Activated gamma-delta T cell treated with anti-CD3 and anti-CD28 coated beads, Interleukin-2, amount 50 U/mL, for 16 hours (primary cell): ENCODE data around the gene MTM1.

ENCODE experiments used
- DNase-seq: peaks from one replicate; pipeline ENCODE4 v3.0.0-alpha.2; 2020; ENCODE audit warnings: low read depth

The MTM1 gene

DNA sequence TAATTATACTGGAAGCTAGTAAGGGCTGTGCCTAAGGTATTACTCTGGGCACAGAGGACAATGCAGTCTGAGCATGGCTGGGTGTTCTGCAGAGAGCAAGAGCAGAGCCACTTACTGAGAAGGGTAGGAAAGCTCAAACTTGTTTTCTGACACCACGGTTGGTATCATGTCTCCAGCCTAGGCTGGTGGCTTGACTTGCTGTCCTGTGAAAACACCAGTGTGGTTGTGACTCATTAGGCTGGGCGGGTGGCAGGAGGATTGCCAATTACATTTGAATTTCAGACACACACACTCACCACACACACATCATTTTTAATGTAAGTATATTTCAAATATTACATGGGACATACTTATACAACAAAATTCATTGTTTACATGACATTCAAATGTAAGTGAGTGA lies 19.7 kb upstream of the MTM1 start:
- no peak for DNase-seq

DNA sequence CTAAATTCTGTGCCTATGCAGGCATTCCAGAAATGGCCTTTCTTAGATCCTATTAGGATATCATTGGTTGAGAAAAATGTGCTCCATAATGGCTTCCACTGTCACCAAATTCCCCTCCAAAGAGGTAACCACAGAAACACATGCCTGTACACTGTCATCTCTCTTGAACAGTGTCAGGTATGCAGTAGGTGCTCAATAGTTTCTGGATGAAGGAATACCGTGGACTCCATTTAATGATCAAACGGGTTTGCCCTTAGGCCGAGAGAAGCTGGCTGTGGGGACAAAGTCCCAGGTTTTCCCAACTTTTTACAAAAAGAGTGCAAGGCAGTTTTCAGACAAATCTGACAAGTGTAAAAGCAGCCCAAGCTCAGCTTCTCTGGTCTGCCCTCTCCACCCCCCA lies 16.5 kb upstream of the MTM1 start:
- no peak for DNase-seq

DNA sequence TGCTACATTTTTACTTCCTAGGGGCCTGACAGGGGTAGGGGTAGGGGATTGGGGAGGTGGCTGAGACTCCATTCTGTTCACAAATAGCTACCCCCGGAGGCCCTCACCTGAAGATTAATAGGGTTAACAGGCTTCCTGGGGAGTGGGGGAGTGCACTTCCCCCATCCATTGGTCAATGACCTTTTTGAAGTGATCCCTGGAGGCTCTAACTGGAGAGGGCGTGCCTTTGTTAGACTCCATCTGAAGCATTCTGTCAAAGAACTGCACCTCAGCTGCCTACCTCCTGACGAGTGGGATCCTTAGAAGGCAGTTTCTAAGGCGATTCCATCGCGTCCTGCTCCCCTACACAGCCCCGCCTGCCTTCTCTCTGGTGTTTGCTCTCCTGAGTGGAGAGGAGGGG lies 10.0 kb upstream of the MTM1 start:
- DNase-seq = no peak

DNA sequence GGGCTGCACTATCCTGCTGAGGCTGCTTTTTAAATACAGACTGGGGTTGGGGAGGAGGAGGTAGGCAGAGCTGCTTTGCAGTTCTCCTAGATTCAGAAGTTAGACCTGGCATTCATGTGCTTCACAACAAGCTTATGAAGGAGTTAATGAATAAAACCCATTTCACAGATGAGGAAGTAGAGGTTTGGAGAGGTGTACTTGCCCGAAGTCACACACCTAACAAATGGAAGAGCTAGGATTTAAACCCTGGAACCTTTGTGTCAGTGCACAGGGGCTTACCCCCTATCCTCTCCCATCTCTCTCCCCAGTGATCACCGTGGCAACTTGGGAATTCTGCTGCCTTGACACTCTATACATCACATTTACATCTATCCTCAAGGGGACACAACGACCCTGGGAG lies 3.6 kb upstream of the MTM1 start:
- DNase-seq = no peak

DNA sequence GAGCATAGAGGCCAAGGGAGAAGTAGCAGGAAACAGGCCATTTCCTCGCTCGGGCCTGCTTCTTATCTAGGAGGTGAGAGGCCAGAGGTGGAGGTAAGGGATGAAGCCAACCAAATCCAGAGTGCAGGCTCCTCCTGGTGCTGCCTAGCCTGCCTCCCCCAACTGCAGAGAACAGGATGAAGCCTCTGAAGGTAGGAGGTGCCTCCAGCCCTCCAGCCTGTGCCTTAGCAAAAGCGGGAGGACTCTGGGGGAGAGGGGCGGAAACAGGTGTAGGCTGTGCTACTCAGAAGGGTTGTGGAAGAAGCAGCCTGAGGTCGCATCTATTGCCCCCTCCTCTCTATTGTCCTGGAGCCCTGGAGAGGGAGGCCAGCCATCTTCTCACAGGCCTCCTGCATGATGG lies 2.9 kb upstream of the MTM1 start:
- no peak for DNase-seq

DNA sequence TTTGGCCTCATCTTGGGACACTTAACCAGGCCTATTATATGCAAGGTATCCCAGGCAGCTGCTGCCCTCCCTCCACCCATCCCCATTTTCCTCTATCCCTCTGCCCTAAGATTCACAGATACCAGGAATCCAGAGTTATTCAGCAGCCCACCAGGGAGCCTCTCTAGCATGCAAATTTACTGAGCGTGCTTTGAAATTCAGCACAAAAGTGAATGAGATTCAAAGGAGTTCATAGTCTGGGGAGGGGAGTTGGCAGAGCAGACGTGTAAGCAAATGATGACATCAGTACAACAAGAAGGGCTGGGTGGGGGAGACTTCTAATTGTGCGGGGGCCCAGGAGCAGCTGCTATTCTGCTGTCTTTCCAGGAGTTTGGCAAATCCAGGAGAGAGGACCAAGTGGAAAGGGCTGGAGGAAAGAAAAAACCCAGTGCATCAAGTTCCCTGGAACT lies 1.7 kb upstream of the MTM1 start:
- DNase-seq = no peak

DNA sequence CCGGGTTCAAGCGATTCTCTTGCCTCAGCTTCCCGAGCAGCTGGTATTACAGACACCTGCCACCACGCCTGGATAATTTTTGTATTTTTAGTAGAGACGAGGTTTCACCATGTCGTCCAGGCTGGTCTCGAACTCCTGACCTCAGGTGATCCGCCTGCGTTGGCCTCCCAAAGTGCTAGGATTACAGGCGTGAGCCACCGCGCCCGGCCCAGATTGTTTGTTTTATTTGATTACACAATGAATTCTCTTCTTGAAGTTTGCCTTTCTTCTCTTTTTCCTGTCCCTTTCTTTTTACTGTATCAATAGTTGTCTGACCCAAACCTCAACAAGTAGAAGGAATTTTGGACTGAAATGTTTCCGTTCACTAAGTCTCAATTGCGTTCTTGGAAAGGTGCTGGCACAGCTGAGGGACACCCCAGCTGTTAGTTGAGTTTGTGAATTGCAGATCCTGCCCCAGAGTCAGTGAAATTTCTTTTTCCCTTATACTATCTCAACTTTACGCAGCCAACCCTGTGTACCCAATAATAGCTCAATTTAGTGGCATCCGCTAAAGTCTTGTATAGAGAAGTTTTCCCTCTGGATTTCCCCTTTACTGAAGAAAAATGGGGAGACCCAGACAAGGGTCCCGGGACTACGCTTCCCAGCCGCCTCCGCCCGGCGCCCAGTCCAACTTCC lies 639 bp upstream of the MTM1 start:
- no peak for DNase-seq

DNA sequence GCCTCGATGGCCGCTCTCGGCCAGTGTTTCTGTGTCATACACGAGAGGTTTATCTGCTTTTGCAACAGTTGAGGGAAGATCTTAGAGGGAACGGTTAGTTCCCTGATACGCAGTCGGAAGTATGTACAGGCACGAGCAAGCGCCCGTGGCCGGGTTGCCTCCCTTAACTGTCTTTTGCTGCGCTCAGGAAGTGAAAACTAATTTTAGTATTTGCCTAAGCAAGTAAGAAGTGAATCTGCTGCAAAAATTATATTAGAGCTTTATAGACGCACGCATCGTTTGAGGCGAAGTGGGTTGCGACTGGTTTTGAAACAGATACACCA lies 695 bp downstream of the MTM1 start:
- no peak for DNase-seq

DNA sequence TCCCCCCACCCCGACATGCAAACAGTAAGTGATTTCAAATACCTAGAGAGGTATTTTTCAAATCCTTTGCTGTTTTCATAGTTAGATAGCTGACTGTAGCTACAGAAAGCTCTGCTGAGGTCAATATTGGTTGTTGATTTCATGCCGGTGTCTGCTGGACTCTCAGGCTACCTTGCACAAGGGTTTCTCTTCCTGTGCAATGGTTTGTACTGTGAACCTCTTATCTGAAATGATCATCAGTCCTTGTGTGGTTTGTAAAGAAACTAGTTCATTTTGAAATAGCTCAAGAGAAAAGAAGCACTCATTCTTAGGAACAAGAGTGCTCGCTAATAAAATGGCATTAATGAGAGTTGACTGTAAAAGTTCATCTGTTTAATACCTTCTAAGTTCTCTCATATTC lies 2.1 kb downstream of the MTM1 start:
- no peak for DNase-seq

DNA sequence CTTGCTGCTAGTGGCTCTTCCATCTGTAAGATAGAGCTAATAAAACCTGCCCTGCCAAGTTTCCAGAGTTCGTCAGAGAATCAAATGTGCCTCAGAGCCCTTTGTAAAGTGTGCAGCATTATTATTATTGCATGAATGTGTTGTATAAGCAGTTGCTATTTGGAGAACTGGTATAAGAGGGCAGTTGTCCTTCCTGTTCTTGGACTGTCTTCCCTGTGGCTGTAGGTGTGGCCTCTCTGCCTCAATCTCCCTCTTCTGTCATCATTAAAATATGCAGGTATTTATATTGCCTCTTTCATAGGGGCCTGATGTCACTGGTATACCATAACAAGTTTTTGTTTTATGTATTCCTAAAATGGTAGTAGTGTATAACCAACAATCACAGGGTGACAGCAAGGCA lies 3.8 kb downstream of the MTM1 start:
- no peak for DNase-seq

DNA sequence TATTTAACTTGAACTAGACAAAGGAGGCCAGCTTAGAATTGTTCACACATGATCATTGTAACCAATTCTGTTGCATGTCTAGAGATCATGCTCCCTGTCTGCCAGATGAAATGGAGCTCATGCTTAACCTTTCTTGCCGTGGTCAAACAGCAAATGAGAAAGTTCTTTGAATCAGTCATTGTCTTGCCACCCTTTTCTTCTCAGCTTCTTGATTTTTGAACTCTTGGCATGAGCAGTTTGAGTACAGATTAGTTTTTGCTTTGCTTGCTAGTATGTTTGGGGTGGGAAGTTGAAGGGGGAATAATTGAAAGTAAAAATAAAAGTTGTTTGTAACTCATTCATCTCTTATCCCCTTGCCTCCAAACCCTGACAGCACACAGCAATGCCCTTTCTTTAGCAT lies 4.7 kb downstream of the MTM1 start:
- DNase-seq = no peak

DNA sequence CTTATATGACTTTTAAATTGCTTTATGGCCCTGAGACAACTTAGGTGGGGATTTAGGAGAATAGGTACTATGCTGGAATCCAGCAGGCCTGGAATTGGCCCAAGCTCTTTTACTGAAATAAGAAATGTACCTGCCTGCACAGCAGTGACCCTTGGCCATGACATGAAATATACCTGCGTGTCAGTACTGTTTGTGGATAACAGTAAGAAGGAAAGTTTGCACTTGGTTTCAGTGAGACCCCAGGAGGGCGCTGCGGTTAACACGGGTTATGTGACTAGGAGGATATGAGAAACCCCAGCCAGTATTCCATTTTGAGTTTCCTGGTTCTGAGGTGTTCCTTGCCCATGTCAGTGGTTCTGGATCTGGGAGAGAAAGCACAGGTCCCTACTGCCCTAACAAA lies 5.3 kb downstream of the MTM1 start:
- no peak for DNase-seq

DNA sequence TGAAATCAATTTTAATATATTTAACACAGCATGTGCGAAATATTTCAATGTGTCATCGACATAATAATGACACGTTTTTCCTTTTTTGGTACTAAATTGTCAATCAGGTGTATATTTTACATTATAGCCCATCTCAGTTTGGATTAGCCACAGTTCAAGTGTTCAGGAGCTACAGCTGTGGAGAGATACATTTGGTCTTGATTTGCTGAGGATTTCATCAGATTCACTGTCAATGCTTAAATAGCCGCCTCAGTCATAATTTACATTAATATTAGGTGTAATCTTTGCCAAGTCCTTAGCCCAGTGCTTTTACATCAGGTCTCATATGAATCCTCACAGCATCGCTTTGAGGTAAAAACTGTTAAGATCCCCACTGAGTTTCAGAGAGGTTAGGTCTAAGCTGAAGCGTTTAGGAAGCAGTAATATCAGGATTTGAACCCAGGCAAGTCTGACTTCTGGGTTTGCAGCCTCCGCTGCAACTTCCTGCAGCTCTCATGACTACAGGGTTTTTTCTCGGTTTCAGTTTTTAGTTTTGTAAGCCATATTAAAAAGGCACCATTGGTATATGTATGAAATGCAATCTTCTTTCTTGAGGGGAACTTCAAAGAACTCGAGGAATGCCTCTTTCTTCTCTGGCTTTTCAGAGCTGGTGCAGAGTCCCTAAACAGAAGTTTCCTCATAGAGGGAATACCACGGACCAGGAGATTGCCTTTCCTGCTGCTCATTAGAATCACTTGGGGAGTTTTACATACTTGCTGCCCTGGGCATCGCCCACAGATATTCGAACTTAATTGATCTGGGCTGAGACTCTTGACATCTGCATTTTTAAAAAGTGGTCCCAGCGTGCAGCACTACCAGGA lies 6.4 kb downstream of the MTM1 start:
- DNase-seq = no peak

DNA sequence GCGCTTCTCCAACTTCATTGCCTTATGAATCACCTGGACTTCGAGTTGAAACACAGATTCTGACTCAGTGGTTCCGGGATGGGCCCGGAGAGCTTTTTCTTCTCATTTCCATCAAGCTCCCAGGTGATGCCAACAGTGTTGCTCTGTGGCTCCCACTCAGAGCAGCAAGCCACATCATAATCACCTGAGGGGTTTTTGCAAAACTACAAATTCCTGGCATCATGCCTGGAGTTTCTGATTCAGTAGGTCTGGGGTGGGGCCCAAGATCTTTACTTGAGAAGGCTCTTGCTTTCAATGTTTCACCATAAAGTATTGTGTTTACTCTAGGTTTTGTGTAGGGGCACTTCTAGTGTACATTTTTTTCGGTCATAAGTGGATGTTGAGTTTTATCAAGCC lies 7.0 kb downstream of the MTM1 start:
- no peak for DNase-seq

DNA sequence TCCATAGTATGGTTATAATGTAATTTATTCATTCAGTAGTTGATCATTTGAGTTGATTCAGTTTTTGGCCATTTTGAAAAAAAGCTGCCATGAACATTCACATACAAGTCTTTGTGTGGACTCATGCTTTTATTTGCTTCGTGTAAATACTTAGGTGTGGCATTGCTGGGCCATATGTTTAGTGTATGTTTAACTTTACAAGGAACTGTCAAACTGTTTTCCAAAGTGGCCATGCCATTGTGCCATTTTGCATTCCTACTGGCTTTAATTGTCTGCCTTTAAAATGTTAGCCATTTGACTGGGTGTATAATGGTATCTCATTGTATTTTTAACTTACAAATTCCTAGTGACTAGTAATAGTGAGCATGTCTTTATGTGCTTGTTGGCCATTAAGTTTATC lies 8.8 kb downstream of the MTM1 start:
- no peak for DNase-seq

DNA sequence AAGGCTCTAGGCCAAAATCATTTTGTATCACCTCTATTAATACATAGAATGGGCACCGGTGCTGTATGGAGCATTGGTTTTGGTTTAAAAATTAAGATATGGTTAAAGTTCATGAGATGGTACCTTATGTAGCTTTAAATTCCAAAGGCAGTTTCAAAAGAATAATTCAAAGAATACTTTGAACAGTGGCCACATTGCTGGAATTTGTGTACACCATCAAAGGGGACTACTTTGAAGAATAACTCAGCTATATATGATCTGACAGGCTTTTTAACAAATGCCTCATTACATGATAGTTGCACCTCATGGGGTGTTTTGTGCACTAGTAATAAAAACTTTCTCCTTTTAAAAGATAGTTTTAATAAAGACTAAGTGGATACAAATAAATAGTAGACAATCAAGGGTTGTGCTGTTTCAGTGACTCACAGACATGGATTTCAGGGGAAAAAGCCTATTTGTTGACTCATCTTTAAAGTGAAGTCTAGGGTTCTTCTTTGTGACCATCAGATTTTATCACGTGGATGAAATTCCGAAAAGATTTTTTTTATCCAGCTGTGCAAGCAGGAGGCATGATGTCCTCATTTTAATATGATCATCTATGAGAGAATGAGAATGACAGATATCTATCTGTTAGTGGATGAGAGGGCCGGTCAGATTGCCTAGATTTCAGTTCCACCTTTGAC lies 12.8 kb downstream of the MTM1 start:
- DNase-seq = no peak

DNA sequence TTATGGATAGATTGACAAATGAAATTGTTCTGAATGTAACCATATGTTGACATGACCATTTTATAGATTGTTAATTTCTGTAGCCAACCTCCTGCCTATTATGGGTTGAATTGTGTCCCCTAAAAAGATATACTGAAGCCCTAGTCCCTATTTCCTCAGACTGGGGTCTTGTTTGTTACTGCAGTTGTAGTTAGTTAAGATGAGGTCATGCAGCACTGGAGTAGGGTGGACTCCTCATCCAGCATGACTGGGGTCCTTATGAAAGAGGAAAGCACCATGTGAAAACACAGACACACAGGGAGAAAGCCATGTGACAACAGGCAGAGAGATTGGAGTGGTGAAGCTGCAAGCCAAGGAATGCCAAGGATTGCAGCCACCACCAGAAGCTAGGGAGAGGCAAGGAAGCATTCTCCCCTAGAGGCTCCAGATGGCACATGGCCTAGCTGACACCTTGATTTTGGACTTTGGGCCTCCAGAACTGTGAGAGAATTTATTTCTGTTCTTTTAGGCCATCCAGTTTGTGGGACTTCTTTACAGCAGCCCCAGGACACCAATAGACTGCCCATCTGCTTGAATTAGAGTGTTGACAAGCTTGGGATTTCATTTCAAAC lies 14.0 kb downstream of the MTM1 start:
- no peak for DNase-seq

DNA sequence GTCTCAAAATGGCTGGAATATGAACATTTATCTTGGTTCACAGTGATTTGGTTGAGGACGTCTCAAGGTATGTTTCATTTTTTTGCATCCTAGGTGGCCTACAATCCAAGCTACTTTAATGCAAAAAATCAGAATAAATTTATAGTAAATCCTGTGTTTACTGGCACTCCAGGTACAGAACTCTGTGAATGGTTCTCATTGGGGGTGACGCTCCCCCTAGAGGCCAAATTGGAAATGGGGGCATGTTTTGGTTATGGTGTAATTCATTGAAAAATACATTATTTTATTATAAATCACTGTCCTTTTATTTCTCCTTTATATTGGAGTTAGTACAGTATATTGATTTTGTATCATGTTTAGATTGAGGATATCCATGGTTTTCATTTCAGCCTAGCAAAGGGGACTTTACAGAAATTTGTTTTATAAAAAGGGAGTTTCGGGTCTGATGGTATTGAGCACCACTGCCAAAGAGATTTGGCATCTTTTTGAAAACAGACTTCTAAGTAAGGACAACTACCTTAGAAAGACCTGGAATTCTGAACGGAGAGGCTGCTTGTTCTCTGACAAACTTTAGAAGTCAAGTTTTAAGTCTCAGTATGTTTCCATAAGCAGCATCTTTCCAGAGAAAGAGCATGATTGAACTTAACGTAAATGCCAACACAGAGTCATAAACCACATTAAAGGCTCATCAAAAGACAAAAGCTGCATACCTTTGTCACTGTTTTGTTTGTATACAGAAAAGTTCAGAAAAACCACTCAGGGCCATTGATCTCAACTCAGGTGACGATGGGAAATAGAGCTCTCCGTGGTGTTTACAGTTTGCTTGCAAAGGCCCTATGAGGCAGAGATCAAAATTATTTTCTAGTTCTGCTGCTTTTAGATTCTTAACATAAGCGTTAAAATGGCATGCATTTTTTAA lies 19.4 kb downstream of the MTM1 start:
- DNase-seq = peak; percentile 39

DNA sequence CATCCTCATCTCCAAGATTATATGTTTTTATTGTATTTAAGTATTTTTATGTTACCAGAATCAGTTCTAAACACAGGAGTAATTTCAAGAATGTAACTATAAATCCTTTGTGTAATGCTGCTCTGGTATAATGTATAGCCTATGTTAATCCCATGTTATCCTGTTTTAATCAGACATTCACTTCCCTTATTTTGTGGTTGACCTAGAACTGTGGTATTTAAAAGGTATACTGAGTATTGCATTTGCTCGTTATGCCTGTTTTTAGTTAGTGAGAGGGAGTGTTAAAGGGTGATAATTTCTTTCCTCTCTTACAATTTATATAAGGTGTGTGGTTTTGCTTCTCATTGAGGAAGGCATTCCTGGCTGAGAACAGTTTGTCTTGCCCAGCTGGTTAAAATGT lies 26.2 kb downstream of the MTM1 start:
- no peak for DNase-seq

DNA sequence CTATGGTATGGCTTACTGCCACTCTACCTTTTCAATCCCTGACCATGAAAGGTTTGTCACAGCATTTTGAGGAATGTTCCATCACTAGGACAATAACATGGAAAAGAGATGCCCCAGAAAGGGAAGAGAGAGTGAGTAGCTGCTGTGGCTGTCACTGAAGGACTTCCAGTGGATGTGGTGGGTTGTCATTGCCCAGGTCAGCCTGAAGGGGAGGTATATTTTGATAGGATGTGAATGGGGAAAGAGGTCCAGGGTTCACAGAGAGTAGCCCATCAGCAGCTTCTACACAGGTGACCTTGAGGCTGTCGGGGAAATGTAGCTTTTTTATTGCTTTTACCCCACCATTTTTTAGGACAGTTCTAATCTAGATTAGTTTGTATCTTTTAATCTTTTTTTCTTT lies 30.8 kb downstream of the MTM1 start:
- no peak for DNase-seq

DNA sequence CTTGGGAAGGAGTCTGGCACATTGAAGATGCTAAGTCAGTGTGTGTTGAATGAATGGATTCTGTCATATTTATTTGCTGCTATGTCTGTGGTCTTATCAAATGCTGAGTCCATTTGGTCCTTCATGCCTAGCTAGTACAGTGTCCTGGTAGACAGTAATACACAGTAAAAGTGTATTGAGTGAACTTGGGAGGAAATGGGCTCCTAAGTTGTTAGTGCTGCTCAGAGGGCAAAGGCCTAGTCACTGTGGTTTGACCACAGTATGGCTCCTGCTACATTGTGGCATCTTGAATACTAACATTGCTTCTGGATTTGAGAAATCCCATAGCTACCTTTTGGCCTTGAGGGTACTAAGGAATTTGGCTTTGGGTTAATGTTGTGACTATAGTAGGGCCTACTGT lies 33.9 kb downstream of the MTM1 start:
- no peak for DNase-seq

DNA sequence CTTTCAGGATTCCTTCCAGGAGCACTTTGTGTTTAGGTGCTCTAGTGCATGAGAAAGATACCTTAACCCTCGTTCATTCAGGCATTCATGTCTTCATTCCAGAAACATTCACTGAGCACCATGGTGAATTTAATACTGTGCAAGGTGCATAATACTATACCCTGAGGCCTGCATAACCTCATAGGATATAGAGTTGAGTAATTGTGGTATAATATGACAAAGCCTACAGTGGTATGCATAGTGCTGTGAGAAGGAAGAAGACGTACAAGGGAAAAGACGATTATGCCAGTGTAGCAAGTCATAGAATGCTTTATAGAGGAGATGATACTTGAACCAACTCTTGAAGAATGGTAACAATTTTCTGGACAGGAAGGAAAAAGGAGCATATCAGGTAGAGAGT lies 34.3 kb downstream of the MTM1 start:
- no peak for DNase-seq
